HL-60 (cell line): ENCODE results near the gene AP3S2.

ENCODE experiments used
- DNase-seq, 2 experiments: peaks; one replicate each; pipeline ENCODE4 v3.0.0-alpha.2; 2010 to 2020; ENCODE audit warnings: low read depth in 1 of 2, low spot score in 1 of 2
- H3K27ac ChIP-seq: fragments of 250-450 bp; sonication (Bioruptor Pico); replicated peaks from 2 replicates; pipeline ENCODE4 v1.5.1; 2020; ENCODE audit warnings: mild to moderate bottlenecking, moderate library complexity
- H3K27me3 ChIP-seq: fragments of 250-450 bp; sonication (Bioruptor Pico); 2 replicates; pipeline ENCODE4 v1.5.1; 2021; ENCODE audit warnings: mild to moderate bottlenecking, moderate library complexity; ENCODE audit not compliant: insufficient read depth, poor library complexity, severe bottlenecking
- H3K4me3 ChIP-seq: replicated peaks from 2 replicates; pipeline ENCODE4 v1.5.1; 2011; ENCODE audit warnings: mild to moderate bottlenecking, control low read depth, low read length; ENCODE audit not compliant: insufficient read depth
- CTCF ChIP-seq: IDR thresholded peaks from one replicate; pipeline ENCODE4 v1.5.1; 2011; ENCODE audit warnings: low read length, control low read depth, inconsistent platforms; ENCODE audit not compliant: insufficient read depth
- GABPA ChIP-seq: IDR thresholded peaks from 2 replicates; pipeline ENCODE4 v1.6.1; 2012; ENCODE audit warnings: low read depth
- POLR2AphosphoS5 ChIP-seq: IDR thresholded peaks from 2 replicates; pipeline ENCODE4 v1.6.1; 2012; ENCODE audit warnings: low read depth
- REST ChIP-seq: IDR thresholded peaks from 2 replicates; pipeline ENCODE4 v1.6.1; 2012; ENCODE audit warnings: low read depth; ENCODE audit not compliant: insufficient replicate concordance
- SPI1 ChIP-seq: IDR thresholded peaks from 2 replicates; pipeline ENCODE4 v1.6.1; 2012; ENCODE audit warnings: low read depth, mild to moderate bottlenecking, borderline replicate concordance

The AP3S2 gene

GRCh38 chr15:89822951-89823711, 70.7 kb downstream of the AP3S2 start:
- peak overlapping the region; percentile 87 for H3K27ac ChIP-seq
- DNase-seq: peak in 1 of 2 experiments; percentile 58
- H3K27me3 ChIP-seq: no peaks in the 10 kb centered on the region

GRCh38 chr15:89822611-89822950, 71.2 kb downstream of the AP3S2 start:
- Histone ChIP-seq H3K27ac (peak overlapping the region; percentile 90; the same call in 1 of the 2 replicates), H3K4me3 (no peak overlapping the region), H3K27me3 (no peaks in the 10 kb centered on the region)
- no peak for DNase-seq
- TF ChIP-seq CTCF: no peak
- no peak for TF ChIP-seq POLR2AphosphoS5
- no peak for TF ChIP-seq SPI1
- TF ChIP-seq REST: no peak
- no peak for TF ChIP-seq GABPA

More at GRCh38 chr15:89822951-89823711, 70.7 kb downstream of the AP3S2 start:
- H3K4me3 ChIP-seq: no peak overlapping the region
- TF ChIP-seq GABPA (no peak), POLR2AphosphoS5 (no peak), REST (no peak), CTCF (no peak), SPI1 (no peak)

- TF ChIP-seq GABPA (no peak), SPI1 (no peak), CTCF (no peak), REST (no peak), POLR2AphosphoS5 (no peak)
- DNase-seq: no peak
- Histone ChIP-seq H3K27me3 (no peaks in the 10 kb centered on the region), H3K27ac (peak overlapping the region; percentile 90; the same call in 1 of the 2 replicates), H3K4me3 (no peak overlapping the region)
Observed at GRCh38 chr15:89822026-89822425, 71.8 kb downstream of the AP3S2 start.
